Measurements from ENCODE around the gene PPIA.

DNA sequence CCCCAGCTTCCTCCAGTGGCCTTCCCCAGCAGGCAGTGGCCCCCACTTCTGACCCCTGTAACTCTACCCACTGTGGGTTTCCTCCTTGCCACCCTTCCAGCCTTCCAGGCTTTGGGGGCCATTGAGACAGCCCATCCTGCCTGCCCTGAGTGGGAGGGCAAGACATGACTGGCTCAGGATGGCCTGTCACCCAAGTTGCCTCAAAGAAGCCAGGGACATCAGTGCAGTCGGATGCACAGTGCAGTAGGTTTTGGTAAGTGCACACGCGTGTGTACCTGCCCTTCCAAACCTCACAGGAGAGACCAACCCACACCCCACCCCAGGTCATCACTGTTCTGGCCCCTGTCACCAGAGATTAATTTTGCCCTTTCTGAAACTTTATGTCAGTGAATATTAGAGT lies 25.1 kb upstream of the PPIA start:
- TF ChIP-seq CTCF (IDR thresholded peaks at IDR 0.05) (no peak), POLR2A (IDR thresholded peaks at IDR 0.05) (no peak)

Measured in uterus (tissue), 2 donors.